Fibroblast of lung (primary cell): ENCODE results near the gene CASP6. TPM values are rescaled to one million over a fixed set of nuclear protein-coding genes. Genes with fewer than 3 reads are reported as not detected.

Experiments used
- DNase-seq, 2 donors: peaks; one replicate each; pipeline versions ENCODE4 v3.0.0 to v3.0.0-alpha.2; 2010; ENCODE audit warnings: low read depth in 2 of 2
- H2AFZ ChIP-seq: 2 replicates; pipeline ENCODE4 v1.5.1; 2012; ENCODE audit warnings: low read length, control low read depth, inconsistent platforms
- H3K27ac ChIP-seq: 2 replicates; pipeline ENCODE4 v1.5.1; 2011; ENCODE audit warnings: low read length, control low read depth; ENCODE audit not compliant: insufficient read depth
- H3K27me3 ChIP-seq: 2 replicates; pipeline ENCODE4 v1.5.1; 2011; ENCODE audit warnings: mild to moderate bottlenecking, low read length; ENCODE audit not compliant: control insufficient read depth, insufficient read depth
- H3K36me3 ChIP-seq: 2 replicates; pipeline ENCODE4 v1.5.1; 2011; ENCODE audit warnings: low read length; ENCODE audit not compliant: control insufficient read depth, insufficient read depth
- H3K4me1 ChIP-seq: 2 replicates; pipeline ENCODE4 v1.5.1; 2011; ENCODE audit warnings: low read length; ENCODE audit not compliant: control insufficient read depth, insufficient read depth; ENCODE audit errors: extremely low read depth
- H3K4me2 ChIP-seq: 2 replicates; pipeline ENCODE4 v1.5.1; 2011; ENCODE audit warnings: low read length, control low read depth; ENCODE audit not compliant: insufficient read depth; ENCODE audit errors: extremely low read depth
- H3K4me3 ChIP-seq, 4 experiments: fragments of 200-600 bp in 1 of 4; sonication (generic) in 1 of 4; replicated peaks in 1 of 4; 2 replicates each; pipeline ENCODE4 v1.5.1; 2011 to 2016; ENCODE audit warnings: low read length in 4 of 4, low read depth in 3 of 4, mild to moderate bottlenecking in 3 of 4, control low read depth in 2 of 4, inconsistent platforms in 1 of 4, mixed read lengths in 1 of 4; ENCODE audit not compliant: insufficient read depth in 1 of 4; ENCODE audit errors: control extremely low read depth in 1 of 4
- H3K79me2 ChIP-seq: 2 replicates; pipeline ENCODE4 v1.5.1; 2012; ENCODE audit warnings: mild to moderate bottlenecking, low read length, inconsistent platforms; ENCODE audit not compliant: control insufficient read depth, insufficient read depth
- H3K9ac ChIP-seq: 2 replicates; pipeline ENCODE4 v1.5.1; 2011; ENCODE audit warnings: mild to moderate bottlenecking, low read length, control low read depth; ENCODE audit not compliant: insufficient read depth
- H3K9me3 ChIP-seq: 2 replicates; pipeline ENCODE4 v1.5.1; 2012; ENCODE audit warnings: low read depth, low read length; ENCODE audit not compliant: control insufficient read depth, insufficient read depth
- H4K20me1 ChIP-seq: 2 replicates; pipeline ENCODE4 v1.5.1; 2011; ENCODE audit warnings: low read length; ENCODE audit not compliant: control insufficient read depth, insufficient read depth; ENCODE audit errors: extremely low read depth
- EZH2 ChIP-seq: IDR thresholded peaks from 2 replicates; pipeline ENCODE4 v1.5.1; 2012; ENCODE audit warnings: low read length, control low read depth, mild to moderate bottlenecking; ENCODE audit errors: missing control alignments
- polyA plus RNA-seq, 2 donors: library from polyadenylated mRNA; depleted of rRNA in 1 of 2; stranded (reverse) in 1 of 2; unstranded in 1 of 2; fragments of >200 nt; gene quantifications; 2 replicates each; pipeline ENCODE4 v1.2.1, GENCODE V29; 2011 to 2012; ENCODE audit warnings: missing spikeins in 1 of 2
- total RNA-seq: library from RNA; depleted of rRNA; stranded (reverse); fragments of >200 nt; gene quantifications from 2 replicates; pipeline ENCODE4 v1.2.1, GENCODE V29; 2014
- TF ChIP-seq, protein P1 (sequence below), 2 donors: IDR thresholded peaks in 1 of 2; conservative IDR thresholded peaks in 1 of 2; 1 replicate in 1 of 2; 2 replicates in 1 of 2; pipeline ENCODE4 v1.5.1; 2011 to 2012; ENCODE audit warnings: low read length in 2 of 2, control low read depth in 1 of 2, inconsistent platforms in 1 of 2, low read depth in 1 of 2, mild to moderate bottlenecking in 1 of 2

Gene CASP6
- total and polyA plus RNA-seq, 2 donors (not counting 1 experiment from before 2014, with no cell fraction given) = 33.5 to 44.7 TPM

- no peak for TF ChIP-seq EZH2
- TF ChIP-seq, protein P1, sequence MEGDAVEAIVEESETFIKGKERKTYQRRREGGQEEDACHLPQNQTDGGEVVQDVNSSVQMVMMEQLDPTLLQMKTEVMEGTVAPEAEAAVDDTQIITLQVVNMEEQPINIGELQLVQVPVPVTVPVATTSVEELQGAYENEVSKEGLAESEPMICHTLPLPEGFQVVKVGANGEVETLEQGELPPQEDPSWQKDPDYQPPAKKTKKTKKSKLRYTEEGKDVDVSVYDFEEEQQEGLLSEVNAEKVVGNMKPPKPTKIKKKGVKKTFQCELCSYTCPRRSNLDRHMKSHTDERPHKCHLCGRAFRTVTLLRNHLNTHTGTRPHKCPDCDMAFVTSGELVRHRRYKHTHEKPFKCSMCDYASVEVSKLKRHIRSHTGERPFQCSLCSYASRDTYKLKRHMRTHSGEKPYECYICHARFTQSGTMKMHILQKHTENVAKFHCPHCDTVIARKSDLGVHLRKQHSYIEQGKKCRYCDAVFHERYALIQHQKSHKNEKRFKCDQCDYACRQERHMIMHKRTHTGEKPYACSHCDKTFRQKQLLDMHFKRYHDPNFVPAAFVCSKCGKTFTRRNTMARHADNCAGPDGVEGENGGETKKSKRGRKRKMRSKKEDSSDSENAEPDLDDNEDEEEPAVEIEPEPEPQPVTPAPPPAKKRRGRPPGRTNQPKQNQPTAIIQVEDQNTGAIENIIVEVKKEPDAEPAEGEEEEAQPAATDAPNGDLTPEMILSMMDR (conservative IDR thresholded peaks at IDR 0.05 in 1 of 2, IDR thresholded peaks at IDR 0.05 in 1 of 2; ENCODE audit: low read depth in 1 of 2, low read length in 2 of 2) = no peak
- DNase-seq = peak in 1 of 2 donors; percentile 6
- Histone ChIP-seq H3K36me3 (no peaks in the 10 kb centered on the region), H3K9me3 (no peaks in the 10 kb centered on the region), H3K9ac (no peak overlapping the region), H3K79me2 (peaks cover 10% of the 10 kb centered on the region), H2AFZ (no peak overlapping the region), H3K27ac (no peak overlapping the region), H4K20me1 (no peaks in the 10 kb centered on the region), H3K27me3 (no peaks in the 10 kb centered on the region), H3K4me1 (peaks cover 2% of the 10 kb centered on the region), H3K4me2 (no peak overlapping the region), H3K4me3 (no peak overlapping the region)
These were observed 3.6 kb downstream of the CASP6 start for GRCh38 chr4:109699553-109700225.

GRCh38 chr4:109698656-109699055 is 4.6 kb downstream of the CASP6 start:
- Histone ChIP-seq H3K4me3 (no peak overlapping the region), H3K27ac (no peak overlapping the region), H3K4me1 (peaks cover 2% of the 10 kb centered on the region), H2AFZ (no peak overlapping the region), H4K20me1 (no peaks in the 10 kb centered on the region), H3K9me3 (no peaks in the 10 kb centered on the region), H3K79me2 (peaks cover 10% of the 10 kb centered on the region), H3K27me3 (no peaks in the 10 kb centered on the region), H3K9ac (no peak overlapping the region), H3K4me2 (no peak overlapping the region), H3K36me3 (peaks cover 2% of the 10 kb centered on the region)
- TF ChIP-seq, protein P1 (conservative IDR thresholded peaks at IDR 0.05 in 1 of 2, IDR thresholded peaks at IDR 0.05 in 1 of 2; ENCODE audit: low read depth in 1 of 2, low read length in 2 of 2) = no peak
- TF ChIP-seq EZH2 = no peak
- no peak for DNase-seq

GRCh38 chr4:109691411-109691920 is 11.8 kb downstream of the CASP6 start:
- TF ChIP-seq EZH2 = no peak
- TF ChIP-seq, protein P1 (conservative IDR thresholded peaks at IDR 0.05 in 1 of 2, IDR thresholded peaks at IDR 0.05 in 1 of 2; ENCODE audit: low read depth in 1 of 2, low read length in 2 of 2) = no peak
- Histone ChIP-seq H3K4me2 (no peak overlapping the region), H3K9ac (no peak overlapping the region), H3K79me2 (no peaks in the 10 kb centered on the region), H3K9me3 (no peaks in the 10 kb centered on the region), H3K36me3 (peaks cover 7% of the 10 kb centered on the region), H3K4me3 (no peak overlapping the region), H3K27me3 (no peaks in the 10 kb centered on the region), H2AFZ (no peak overlapping the region), H3K4me1 (no peaks in the 10 kb centered on the region), H3K27ac (no peak overlapping the region), H4K20me1 (no peaks in the 10 kb centered on the region)
- no peak for DNase-seq
